Neural cell (in vitro differentiated cells): ENCODE data around the gene ACVR1B.

Experiments used
- EP300 ChIP-seq: fragments of 450-650 bp; conservative IDR thresholded peaks from 2 replicates; pipeline ENCODE4 v1.6.1; 2014; ENCODE audit warnings: antibody characterized with exemption, mild to moderate bottlenecking, moderate library complexity; ENCODE audit not compliant: poor library complexity, severe bottlenecking
- POLR2AphosphoS5 ChIP-seq: IDR thresholded peaks from 2 replicates; pipeline ENCODE4 v1.6.1; 2012
- TF ChIP-seq, protein P1 (sequence below): fragments of 450-650 bp; IDR thresholded peaks from 2 replicates; pipeline ENCODE4 v1.5.1; 2014; ENCODE audit warnings: antibody characterized with exemption, mild to moderate bottlenecking, moderate library complexity; ENCODE audit not compliant: poor library complexity, severe bottlenecking

GRCh38 chr12:51980809-51981127, 29.3 kb downstream of the ACVR1B start:
- TF ChIP-seq, protein P1, sequence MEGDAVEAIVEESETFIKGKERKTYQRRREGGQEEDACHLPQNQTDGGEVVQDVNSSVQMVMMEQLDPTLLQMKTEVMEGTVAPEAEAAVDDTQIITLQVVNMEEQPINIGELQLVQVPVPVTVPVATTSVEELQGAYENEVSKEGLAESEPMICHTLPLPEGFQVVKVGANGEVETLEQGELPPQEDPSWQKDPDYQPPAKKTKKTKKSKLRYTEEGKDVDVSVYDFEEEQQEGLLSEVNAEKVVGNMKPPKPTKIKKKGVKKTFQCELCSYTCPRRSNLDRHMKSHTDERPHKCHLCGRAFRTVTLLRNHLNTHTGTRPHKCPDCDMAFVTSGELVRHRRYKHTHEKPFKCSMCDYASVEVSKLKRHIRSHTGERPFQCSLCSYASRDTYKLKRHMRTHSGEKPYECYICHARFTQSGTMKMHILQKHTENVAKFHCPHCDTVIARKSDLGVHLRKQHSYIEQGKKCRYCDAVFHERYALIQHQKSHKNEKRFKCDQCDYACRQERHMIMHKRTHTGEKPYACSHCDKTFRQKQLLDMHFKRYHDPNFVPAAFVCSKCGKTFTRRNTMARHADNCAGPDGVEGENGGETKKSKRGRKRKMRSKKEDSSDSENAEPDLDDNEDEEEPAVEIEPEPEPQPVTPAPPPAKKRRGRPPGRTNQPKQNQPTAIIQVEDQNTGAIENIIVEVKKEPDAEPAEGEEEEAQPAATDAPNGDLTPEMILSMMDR, result no peak
- no peak for TF ChIP-seq POLR2AphosphoS5
- no peak for TF ChIP-seq EP300
